Activated naive CD8-positive, alpha-beta T cell treated with anti-CD3 and anti-CD28 coated beads, Interleukin-2, amount 10 ng/mL, durations not matched to agents 7 days and 5 days (primary cell): ENCODE data around the gene RFX3. TPM values are rescaled to one million over a fixed set of nuclear protein-coding genes. Genes with fewer than 3 reads are reported as not detected.

Experiments
- ATAC-seq: fragments of 150-1000 bp; cut with Tn5 transposase; one replicate; pipeline ENCODE4 v1.10.0; 2021; ENCODE audit warnings: low read depth, moderate library complexity
- POLR2A ChIA-PET: fragments of 350-600 bp; sonication (Branson Sonifier 250); formaldehyde crosslinking; loops from one replicate; lab custom pipeline; 2021; ENCODE audit warnings: antibody characterized with exemption; lab: Charles Lee
- DNase-seq: peaks from one replicate; pipeline ENCODE4 v3.0.0; 2021
- H3K27ac Mint-ChIP-seq: one replicate; pipeline ENCODE4 v1.8.0; 2022; ENCODE audit warnings: mild to moderate bottlenecking, mixed read lengths
- H3K27me3 Mint-ChIP-seq: one replicate; pipeline ENCODE4 v1.8.0; 2022; ENCODE audit warnings: mild to moderate bottlenecking, moderate library complexity, mixed read lengths
- H3K36me3 Mint-ChIP-seq: one replicate; pipeline ENCODE4 v1.8.0; 2021; ENCODE audit warnings: mild to moderate bottlenecking, mixed read lengths
- H3K4me1 Mint-ChIP-seq: one replicate; pipeline ENCODE4 v1.8.0; 2021; ENCODE audit warnings: mixed read lengths
- H3K4me3 Mint-ChIP-seq: one replicate; pipeline ENCODE4 v1.8.0; 2022; ENCODE audit warnings: mild to moderate bottlenecking, moderate library complexity, mixed read lengths
- H3K9me3 Mint-ChIP-seq: one replicate; pipeline ENCODE4 v1.8.0; 2021; ENCODE audit warnings: mixed read lengths
- total RNA-seq, 2 experiments: library from RNA; stranded (reverse); gene quantifications; one replicate each; pipeline ENCODE4 v1.2.3, GENCODE V29; 2021

Gene RFX3
- total RNA-seq, 2 experiments from 2014 or later = 13.5 to 16.2 TPM

GRCh38 chr9:3458806-3459475 is 66.9 kb downstream of the RFX3 start:
- Mint-ChIP-seq H3K4me3 (no peak overlapping the region), H3K27me3 (no peaks in the 10 kb centered on the region), H3K4me1 (no peaks in the 10 kb centered on the region), H3K36me3 (peaks cover 5% of the 10 kb centered on the region), H3K27ac (no peak overlapping the region), H3K9me3 (peaks cover 2% of the 10 kb centered on the region)
- no peak for ATAC-seq
- no peak for DNase-seq
- POLR2A ChIA-PET = no interaction called here

GRCh38 chr9:3457175-3457574 is 68.6 kb downstream of the RFX3 start:
- Mint-ChIP-seq H3K36me3 (peaks cover 5% of the 10 kb centered on the region), H3K27me3 (no peaks in the 10 kb centered on the region), H3K4me1 (no peaks in the 10 kb centered on the region), H3K27ac (no peak overlapping the region), H3K4me3 (no peak overlapping the region), H3K9me3 (peaks cover 2% of the 10 kb centered on the region)
- DNase-seq = no peak
- no peak for ATAC-seq
- POLR2A ChIA-PET = no interaction called here

- peaks cover 5% of the 10 kb centered on the region for H3K36me3 Mint-ChIP-seq
- no peak for DNase-seq
- no peaks in the 10 kb centered on the region for H3K4me1 Mint-ChIP-seq
- peaks cover 2% of the 10 kb centered on the region for H3K9me3 Mint-ChIP-seq
- no peak overlapping the region for H3K4me3 Mint-ChIP-seq
- no peak overlapping the region for H3K27ac Mint-ChIP-seq
- POLR2A ChIA-PET = no interaction called here
- ATAC-seq = no peak
- no peaks in the 10 kb centered on the region for H3K27me3 Mint-ChIP-seq
Measured at GRCh38 chr9:3455717-3456116, 70.1 kb downstream of the RFX3 start.

- POLR2A ChIA-PET = no interaction called here
- no peak overlapping the region for H3K27ac Mint-ChIP-seq
- ATAC-seq (no peak), DNase-seq (no peak)
- no peaks in the 10 kb centered on the region for H3K27me3 Mint-ChIP-seq
- H3K9me3 Mint-ChIP-seq = peaks cover 2% of the 10 kb centered on the region
- no peak overlapping the region for H3K4me3 Mint-ChIP-seq
- no peaks in the 10 kb centered on the region for H3K4me1 Mint-ChIP-seq
- peaks cover 5% of the 10 kb centered on the region for H3K36me3 Mint-ChIP-seq
Measured at GRCh38 chr9:3455094-3455493, 70.7 kb downstream of the RFX3 start.

- DNase-seq = no peak
- peaks cover 2% of the 10 kb centered on the region for H3K9me3 Mint-ChIP-seq
- no peak for ATAC-seq
- H3K36me3 Mint-ChIP-seq = peaks cover 2% of the 10 kb centered on the region
- H3K4me1 Mint-ChIP-seq = no peaks in the 10 kb centered on the region
- POLR2A ChIA-PET = no interaction called here
- H3K4me3 Mint-ChIP-seq = no peak overlapping the region
- H3K27me3 Mint-ChIP-seq = no peaks in the 10 kb centered on the region
- H3K27ac Mint-ChIP-seq = no peak overlapping the region
Measured at GRCh38 chr9:3451956-3452355, 73.8 kb downstream of the RFX3 start.

- no peaks in the 10 kb centered on the region for H3K36me3 Mint-ChIP-seq
- POLR2A ChIA-PET = no interaction called here
- no peaks in the 10 kb centered on the region for H3K27me3 Mint-ChIP-seq
- no peaks in the 10 kb centered on the region for H3K4me1 Mint-ChIP-seq
- no peak for DNase-seq
- no peaks in the 10 kb centered on the region for H3K9me3 Mint-ChIP-seq
- no peak overlapping the region for H3K4me3 Mint-ChIP-seq
- no peak overlapping the region for H3K27ac Mint-ChIP-seq
- ATAC-seq = no peak
Measured at GRCh38 chr9:3447788-3448187, 78.0 kb downstream of the RFX3 start.

- H3K4me3 Mint-ChIP-seq = no peak overlapping the region
- no peak overlapping the region for H3K27ac Mint-ChIP-seq
- DNase-seq (no peak), ATAC-seq (no peak)
- H3K9me3 Mint-ChIP-seq = no peaks in the 10 kb centered on the region
- no peaks in the 10 kb centered on the region for H3K4me1 Mint-ChIP-seq
- H3K36me3 Mint-ChIP-seq = no peaks in the 10 kb centered on the region
- POLR2A ChIA-PET = no interaction called here
- H3K27me3 Mint-ChIP-seq = no peaks in the 10 kb centered on the region
Measured at GRCh38 chr9:3447143-3447542, 78.7 kb downstream of the RFX3 start.

- Mint-ChIP-seq H3K9me3 (no peaks in the 10 kb centered on the region), H3K27me3 (no peaks in the 10 kb centered on the region), H3K36me3 (no peaks in the 10 kb centered on the region), H3K4me3 (no peak overlapping the region), H3K4me1 (no peaks in the 10 kb centered on the region), H3K27ac (no peak overlapping the region)
- POLR2A ChIA-PET = no interaction called here
- ATAC-seq (no peak), DNase-seq (no peak)
Measured at GRCh38 chr9:3446313-3446712, 79.5 kb downstream of the RFX3 start.

- ATAC-seq (no peak), DNase-seq (no peak)
- no peak overlapping the region for H3K27ac Mint-ChIP-seq
- no peaks in the 10 kb centered on the region for H3K9me3 Mint-ChIP-seq
- H3K27me3 Mint-ChIP-seq = no peaks in the 10 kb centered on the region
- POLR2A ChIA-PET = no interaction called here
- no peak overlapping the region for H3K4me3 Mint-ChIP-seq
- H3K4me1 Mint-ChIP-seq = no peaks in the 10 kb centered on the region
- H3K36me3 Mint-ChIP-seq = no peaks in the 10 kb centered on the region
Measured at GRCh38 chr9:3444016-3444415, 81.8 kb downstream of the RFX3 start.

GRCh38 chr9:3441197-3441816 is 84.5 kb downstream of the RFX3 start:
- ATAC-seq (peak; percentile 82), DNase-seq (no peak)
- Mint-ChIP-seq H3K27ac (no peak overlapping the region), H3K4me1 (no peaks in the 10 kb centered on the region), H3K4me3 (no peak overlapping the region), H3K27me3 (no peaks in the 10 kb centered on the region), H3K36me3 (no peaks in the 10 kb centered on the region), H3K9me3 (no peaks in the 10 kb centered on the region)
- POLR2A ChIA-PET = interaction anchor here (1.2 kb wide), 1 partner anchor 201 kb away, joined by 3 read pairs; no protein-coding TSS in a partner anchor

- POLR2A ChIA-PET = no interaction called here
- Mint-ChIP-seq H3K27ac (no peak overlapping the region), H3K4me3 (no peak overlapping the region), H3K36me3 (peaks cover 5% of the 10 kb centered on the region), H3K9me3 (peaks cover 6% of the 10 kb centered on the region), H3K4me1 (no peaks in the 10 kb centered on the region), H3K27me3 (no peaks in the 10 kb centered on the region)
- ATAC-seq (no peak), DNase-seq (no peak)
Measured at GRCh38 chr9:3436629-3437420, 89.0 kb downstream of the RFX3 start.

GRCh38 chr9:3435732-3436131 is 90.1 kb downstream of the RFX3 start:
- H3K27ac Mint-ChIP-seq = no peak overlapping the region
- H3K4me1 Mint-ChIP-seq = no peaks in the 10 kb centered on the region
- no peak for DNase-seq
- POLR2A ChIA-PET = no interaction called here
- peaks cover 6% of the 10 kb centered on the region for H3K36me3 Mint-ChIP-seq
- H3K27me3 Mint-ChIP-seq = no peaks in the 10 kb centered on the region
- no peak for ATAC-seq
- H3K9me3 Mint-ChIP-seq = peaks cover 6% of the 10 kb centered on the region
- no peak overlapping the region for H3K4me3 Mint-ChIP-seq

- ATAC-seq = no peak
- no peak overlapping the region for H3K4me3 Mint-ChIP-seq
Measured at GRCh38 chr9:3434594-3434993, 91.2 kb downstream of the RFX3 start.

GRCh38 chr9:3433754-3434153 is 92.0 kb downstream of the RFX3 start:
- H3K4me1 Mint-ChIP-seq = no peaks in the 10 kb centered on the region
- H3K36me3 Mint-ChIP-seq = peaks cover 6% of the 10 kb centered on the region
- POLR2A ChIA-PET = no interaction called here
- peaks cover 6% of the 10 kb centered on the region for H3K9me3 Mint-ChIP-seq
- H3K4me3 Mint-ChIP-seq = no peak overlapping the region
- ATAC-seq (no peak), DNase-seq (no peak)
- H3K27me3 Mint-ChIP-seq = no peaks in the 10 kb centered on the region
- no peak overlapping the region for H3K27ac Mint-ChIP-seq

More at GRCh38 chr9:3434594-3434993, 91.2 kb downstream of the RFX3 start:
- POLR2A ChIA-PET = no interaction called here
- no peak for DNase-seq
- H3K4me1 Mint-ChIP-seq = no peaks in the 10 kb centered on the region
- no peaks in the 10 kb centered on the region for H3K27me3 Mint-ChIP-seq
- H3K27ac Mint-ChIP-seq = no peak overlapping the region
- peaks cover 6% of the 10 kb centered on the region for H3K9me3 Mint-ChIP-seq
- H3K36me3 Mint-ChIP-seq = peaks cover 6% of the 10 kb centered on the region
